Measurements from ENCODE around the gene OR52B2.

GRCh38 chr11:6151117-6151516 lies 19.0 kb downstream of the OR52B2 start:
- TF ChIP-seq, protein P1, sequence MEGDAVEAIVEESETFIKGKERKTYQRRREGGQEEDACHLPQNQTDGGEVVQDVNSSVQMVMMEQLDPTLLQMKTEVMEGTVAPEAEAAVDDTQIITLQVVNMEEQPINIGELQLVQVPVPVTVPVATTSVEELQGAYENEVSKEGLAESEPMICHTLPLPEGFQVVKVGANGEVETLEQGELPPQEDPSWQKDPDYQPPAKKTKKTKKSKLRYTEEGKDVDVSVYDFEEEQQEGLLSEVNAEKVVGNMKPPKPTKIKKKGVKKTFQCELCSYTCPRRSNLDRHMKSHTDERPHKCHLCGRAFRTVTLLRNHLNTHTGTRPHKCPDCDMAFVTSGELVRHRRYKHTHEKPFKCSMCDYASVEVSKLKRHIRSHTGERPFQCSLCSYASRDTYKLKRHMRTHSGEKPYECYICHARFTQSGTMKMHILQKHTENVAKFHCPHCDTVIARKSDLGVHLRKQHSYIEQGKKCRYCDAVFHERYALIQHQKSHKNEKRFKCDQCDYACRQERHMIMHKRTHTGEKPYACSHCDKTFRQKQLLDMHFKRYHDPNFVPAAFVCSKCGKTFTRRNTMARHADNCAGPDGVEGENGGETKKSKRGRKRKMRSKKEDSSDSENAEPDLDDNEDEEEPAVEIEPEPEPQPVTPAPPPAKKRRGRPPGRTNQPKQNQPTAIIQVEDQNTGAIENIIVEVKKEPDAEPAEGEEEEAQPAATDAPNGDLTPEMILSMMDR (IDR thresholded peaks at IDR 0.05): no peak
- TF ChIP-seq EZH2phosphoT487 (IDR thresholded peaks at IDR 0.05; ENCODE audit: borderline replicate concordance, low read depth) (no peak), RAD21 (IDR thresholded peaks at IDR 0.05; ENCODE audit: low read length) (no peak), EP300 (IDR thresholded peaks at IDR 0.05; ENCODE audit: borderline replicate concordance in 1 of 2, low read depth in 1 of 2, low read length in 1 of 2) (no peak), GATA2 (CRISPR knock-in tag; IDR thresholded peaks at IDR 0.05) (no peak), TAF1 (IDR thresholded peaks at IDR 0.05; ENCODE audit: borderline replicate concordance, low read depth, low read length) (no peak), FOSL2 (IDR thresholded peaks at IDR 0.05; ENCODE audit: borderline replicate concordance, low read depth) (no peak), FOXJ3 (CRISPR knock-in tag; IDR thresholded peaks at IDR 0.05) (no peak), TEAD4 (IDR thresholded peaks at IDR 0.05; ENCODE audit: borderline replicate concordance, insufficient read depth) (no peak), SIN3A (IDR thresholded peaks at IDR 0.05; ENCODE audit: borderline replicate concordance, low read depth, low read length) (no peak), IRF3 (IDR thresholded peaks at IDR 0.05; ENCODE audit: low read depth, low read length) (no peak)
- TF ChIP-seq, protein P2, sequence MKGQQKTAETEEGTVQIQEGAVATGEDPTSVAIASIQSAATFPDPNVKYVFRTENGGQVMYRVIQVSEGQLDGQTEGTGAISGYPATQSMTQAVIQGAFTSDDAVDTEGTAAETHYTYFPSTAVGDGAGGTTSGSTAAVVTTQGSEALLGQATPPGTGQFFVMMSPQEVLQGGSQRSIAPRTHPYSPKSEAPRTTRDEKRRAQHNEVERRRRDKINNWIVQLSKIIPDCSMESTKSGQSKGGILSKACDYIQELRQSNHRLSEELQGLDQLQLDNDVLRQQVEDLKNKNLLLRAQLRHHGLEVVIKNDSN (IDR thresholded peaks at IDR 0.05; ENCODE audit: borderline replicate concordance, low read depth): no peak
